Breast epithelium (tissue), 3 donors: Measurements from ENCODE around the gene UBE3C.

ENCODE experiments used
- CTCF ChIP-seq, 3 donors: fragments of 450-650 bp; IDR thresholded peaks; one replicate each; pipeline ENCODE4 v1.5.1; 2016 to 2017; ENCODE audit warnings: antibody characterized with exemption in 3 of 3, mild to moderate bottlenecking in 3 of 3, moderate library complexity in 3 of 3
- POLR2A ChIP-seq: fragments of 450-650 bp; IDR thresholded peaks from one replicate; pipeline ENCODE4 v1.6.1; 2016; ENCODE audit warnings: antibody characterized with exemption, mild to moderate bottlenecking, moderate library complexity

- TF ChIP-seq CTCF (IDR thresholded peaks at IDR 0.05): no peak
- TF ChIP-seq POLR2A: no peak
These were observed 19.7 kb downstream of the UBE3C start for GRCh38 chr7:157158400-157158799.
